NT2/D1 (cell line): ENCODE results near the gene PPP2R5C.

Experiments
- DNase-seq: peaks from one replicate; pipeline ENCODE4 v3.0.0-alpha.2; 2011; ENCODE audit warnings: low read depth, low spot score
- H3K27me3 ChIP-seq: 2 replicates; pipeline ENCODE4 v1.6.0; 2011; ENCODE audit warnings: mild to moderate bottlenecking; ENCODE audit not compliant: insufficient read length, insufficient read depth
- H3K36me3 ChIP-seq: 2 replicates; pipeline ENCODE4 v1.6.1; 2011; ENCODE audit warnings: mild to moderate bottlenecking, low read length, mixed read lengths; ENCODE audit not compliant: insufficient read depth, insufficient read length
- H3K4me1 ChIP-seq: 2 replicates; pipeline ENCODE4 v1.5.1; 2011; ENCODE audit not compliant: insufficient read depth, insufficient read length
- H3K4me3 ChIP-seq: 2 replicates; pipeline ENCODE4 v1.5.1; 2011; ENCODE audit warnings: low read depth; ENCODE audit not compliant: insufficient read length
- H3K9ac ChIP-seq: 2 replicates; pipeline ENCODE4 v1.6.0; 2011; ENCODE audit warnings: low read depth; ENCODE audit not compliant: insufficient read length
- H3K9me3 ChIP-seq: 2 replicates; pipeline ENCODE4 v1.5.1; 2011; ENCODE audit warnings: mild to moderate bottlenecking, low read length; ENCODE audit not compliant: insufficient read depth
- SUZ12 ChIP-seq: IDR thresholded peaks from 2 replicates; pipeline ENCODE4 v1.6.1; 2011; ENCODE audit not compliant: insufficient read length, insufficient read depth; ENCODE audit errors: extremely low read depth
- YY1 ChIP-seq: IDR thresholded peaks from 2 replicates; pipeline ENCODE4 v1.6.1; 2011; ENCODE audit not compliant: insufficient read length, insufficient read depth
- ZNF274 ChIP-seq: IDR thresholded peaks from 2 replicates; pipeline ENCODE4 v1.6.1; 2011; ENCODE audit warnings: mild to moderate bottlenecking, low read depth, low read length

The PPP2R5C gene

DNA sequence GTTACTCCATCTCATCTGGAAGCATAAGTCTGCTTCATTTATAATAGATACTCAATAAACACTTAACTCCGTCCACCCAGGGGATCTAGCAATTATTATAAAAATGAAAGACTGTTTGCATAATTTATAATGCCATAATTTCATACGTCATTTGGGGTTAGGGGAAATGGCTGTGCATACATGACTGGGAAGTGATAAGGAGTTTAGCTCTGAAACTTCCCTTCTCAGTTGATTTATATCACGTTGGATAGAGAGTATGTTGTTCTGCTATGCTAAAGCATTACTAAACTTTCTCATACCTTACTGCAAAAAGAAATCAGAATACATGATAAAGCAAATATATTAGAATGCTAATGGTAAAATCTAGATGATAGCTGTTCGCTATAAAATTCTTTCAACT lies 112.5 kb downstream of the PPP2R5C start:
- Histone ChIP-seq H3K27me3 (no peaks in the 10 kb centered on the region), H3K4me1 (no peaks in the 10 kb centered on the region), H3K4me3 (no peak overlapping the region), H3K36me3 (no peaks in the 10 kb centered on the region), H3K9me3 (no peaks in the 10 kb centered on the region), H3K9ac (no peak overlapping the region)
- TF ChIP-seq YY1 (no peak), ZNF274 (no peak), SUZ12 (no peak)
- DNase-seq = no peak

DNA sequence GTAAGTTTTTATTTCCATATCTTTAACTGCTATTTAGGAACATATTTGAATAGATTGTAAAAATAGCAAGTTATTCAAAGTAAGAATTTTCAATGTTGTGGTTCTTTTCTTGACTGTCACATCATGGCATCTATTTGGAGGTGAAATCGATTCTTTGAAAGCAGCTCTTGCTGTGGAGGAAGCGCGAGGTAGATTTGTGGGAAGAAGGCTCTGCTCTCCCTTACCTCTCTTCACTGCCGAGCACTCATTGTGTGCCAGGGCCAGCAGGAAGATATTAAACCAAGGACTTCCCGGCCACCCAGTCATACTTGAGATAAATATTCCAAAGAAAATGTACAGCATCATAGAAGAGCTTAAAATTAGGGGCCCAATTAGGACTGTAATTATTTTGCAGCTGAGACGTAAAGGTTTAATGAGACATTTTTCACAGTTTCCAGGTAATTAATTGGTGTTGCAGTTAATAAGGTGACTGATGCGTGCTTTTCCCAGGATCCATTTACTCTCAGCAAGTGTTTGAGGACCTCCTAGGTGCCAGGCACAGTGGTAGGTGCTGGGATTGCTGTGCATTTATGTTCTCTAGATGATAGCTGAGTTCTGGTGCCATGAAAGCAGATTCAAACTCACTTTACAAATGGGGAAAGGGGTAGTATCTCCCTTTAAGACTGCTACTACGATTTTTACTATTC lies 113.7 kb downstream of the PPP2R5C start:
- Histone ChIP-seq H3K9me3 (no peaks in the 10 kb centered on the region), H3K4me3 (no peak overlapping the region), H3K9ac (no peak overlapping the region), H3K4me1 (no peaks in the 10 kb centered on the region), H3K36me3 (no peaks in the 10 kb centered on the region), H3K27me3 (no peaks in the 10 kb centered on the region)
- DNase-seq = no peak
- TF ChIP-seq ZNF274 = no peak
- TF ChIP-seq YY1 = no peak
- no peak for TF ChIP-seq SUZ12

- H3K4me3 ChIP-seq = no peak overlapping the region
- H3K36me3 ChIP-seq = no peaks in the 10 kb centered on the region
- no peaks in the 10 kb centered on the region for H3K27me3 ChIP-seq
- no peaks in the 10 kb centered on the region for H3K9me3 ChIP-seq
- H3K4me1 ChIP-seq = no peaks in the 10 kb centered on the region
- TF ChIP-seq ZNF274 (no peak), YY1 (no peak), SUZ12 (no peak)
- no peak for DNase-seq
- H3K9ac ChIP-seq = no peak overlapping the region
Observed at GRCh38 chr14:101875727-101876554, 114.4 kb downstream of the PPP2R5C start.

DNA sequence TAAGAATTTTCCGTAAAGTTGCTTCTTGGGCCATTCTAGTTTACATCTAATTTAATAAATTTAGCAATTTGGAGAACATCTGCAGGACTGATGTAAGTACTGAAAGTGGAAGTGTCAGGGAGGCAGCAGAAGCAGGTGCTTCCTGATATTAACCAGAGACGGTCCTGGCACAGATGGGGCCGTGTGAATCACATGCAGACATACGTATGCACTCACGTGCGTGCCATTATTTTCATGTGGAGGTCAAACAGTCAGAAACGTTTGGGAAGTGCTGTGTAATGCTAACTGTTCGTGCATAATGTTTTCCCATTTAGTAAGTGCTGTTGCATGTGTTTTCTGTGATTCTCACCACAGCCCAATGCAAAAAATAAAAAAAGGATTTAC lies 115.0 kb downstream of the PPP2R5C start:
- H3K9ac ChIP-seq = no peak overlapping the region
- H3K27me3 ChIP-seq = no peaks in the 10 kb centered on the region
- no peaks in the 10 kb centered on the region for H3K9me3 ChIP-seq
- H3K4me3 ChIP-seq = no peak overlapping the region
- H3K36me3 ChIP-seq = peaks cover 3% of the 10 kb centered on the region
- DNase-seq = no peak
- H3K4me1 ChIP-seq = no peaks in the 10 kb centered on the region
- no peak for TF ChIP-seq YY1
- no peak for TF ChIP-seq ZNF274
- TF ChIP-seq SUZ12 = no peak

DNA sequence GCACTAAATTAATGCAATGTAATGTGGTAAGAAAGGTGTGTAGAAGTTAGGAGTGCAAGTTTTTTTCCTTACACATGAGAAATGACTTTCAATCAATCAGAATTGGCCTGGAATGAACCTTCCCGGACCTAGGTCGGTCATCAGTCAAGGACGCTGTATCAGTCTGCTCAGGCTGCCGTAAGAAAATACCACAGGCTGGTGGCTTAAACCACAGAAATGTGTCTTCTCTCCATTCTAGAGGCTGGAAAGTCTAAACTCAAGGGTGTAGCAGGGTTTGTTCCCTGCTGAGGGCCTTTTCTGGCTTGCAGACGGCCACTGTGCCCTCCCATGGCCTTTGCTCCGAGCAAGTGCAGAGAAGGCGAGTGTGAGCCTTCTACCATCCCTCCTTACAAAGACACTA lies 116.3 kb downstream of the PPP2R5C start:
- DNase-seq = no peak
- TF ChIP-seq SUZ12 (no peak), ZNF274 (no peak), YY1 (no peak)
- H3K9me3 ChIP-seq = no peaks in the 10 kb centered on the region
- no peak overlapping the region for H3K4me3 ChIP-seq
- H3K36me3 ChIP-seq = peaks cover 9% of the 10 kb centered on the region
- no peaks in the 10 kb centered on the region for H3K27me3 ChIP-seq
- no peaks in the 10 kb centered on the region for H3K4me1 ChIP-seq
- no peak overlapping the region for H3K9ac ChIP-seq

DNA sequence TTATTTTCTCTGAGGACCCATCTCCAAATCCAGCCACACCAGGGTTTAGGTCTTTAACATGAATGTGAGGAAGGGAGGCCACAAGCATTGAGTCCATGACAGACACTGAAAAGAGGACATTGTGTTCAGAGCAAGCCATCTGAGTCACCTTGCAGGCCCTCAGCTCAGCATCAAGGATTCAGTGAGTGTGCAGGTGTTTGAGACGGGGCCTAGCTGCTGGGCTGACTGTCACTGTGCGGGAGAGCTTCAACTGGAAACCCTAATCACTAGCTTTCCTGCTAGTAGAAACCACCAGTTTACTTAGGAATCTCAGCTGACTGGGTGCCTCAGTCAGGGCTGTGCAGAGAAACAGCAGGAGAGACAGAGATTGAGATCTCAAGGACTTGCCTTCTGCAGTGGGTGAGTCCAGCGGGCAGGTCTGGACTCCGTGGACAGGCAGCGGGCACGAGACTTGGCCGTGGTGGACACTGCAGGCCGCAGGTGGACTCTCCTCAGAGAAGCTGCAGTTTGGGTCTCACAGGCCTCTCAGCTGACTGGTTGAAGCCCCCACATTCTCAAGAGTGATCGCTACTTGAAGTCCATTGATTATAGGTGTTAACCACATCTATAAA lies 116.8 kb downstream of the PPP2R5C start:
- no peak for DNase-seq
- no peak overlapping the region for H3K9ac ChIP-seq
- H3K4me1 ChIP-seq = no peaks in the 10 kb centered on the region
- H3K27me3 ChIP-seq = no peaks in the 10 kb centered on the region
- H3K9me3 ChIP-seq = no peaks in the 10 kb centered on the region
- no peak overlapping the region for H3K4me3 ChIP-seq
- peaks cover 11% of the 10 kb centered on the region for H3K36me3 ChIP-seq
- TF ChIP-seq SUZ12 = no peak
- TF ChIP-seq YY1 = no peak
- TF ChIP-seq ZNF274 = no peak
